HG03159 (cell line): ENCODE data around the gene RIF1.

Experiments
- ATAC-seq: cut with Tn5 transposase; IDR thresholded peaks from one replicate; pipeline ENCODE4 v1.9.1; 2021; ENCODE audit warnings: mild to moderate bottlenecking, moderate library complexity; ENCODE audit not compliant: unreplicated experiment

Gene RIF1

GRCh38 chr2:151498178-151498577 is 88.5 kb downstream of the RIF1 start:
- ATAC-seq, result no peak

- ATAC-seq, result no peak
Observed at GRCh38 chr2:151506170-151506569, 96.5 kb downstream of the RIF1 start.

- no peak for ATAC-seq
Observed at GRCh38 chr2:151508519-151508918, 98.8 kb downstream of the RIF1 start.

- no peak for ATAC-seq
Observed at GRCh38 chr2:151518802-151519201, 109.1 kb downstream of the RIF1 start.

- no peak for ATAC-seq
Observed at GRCh38 chr2:151520976-151521375, 111.3 kb downstream of the RIF1 start.

- no peak for ATAC-seq
Observed at GRCh38 chr2:151522556-151522955, 112.9 kb downstream of the RIF1 start.

- ATAC-seq, result no peak
Observed at GRCh38 chr2:151523850-151524249, 114.1 kb downstream of the RIF1 start.

- ATAC-seq, result no peak
Observed at GRCh38 chr2:151525821-151526373, 116.2 kb downstream of the RIF1 start.

GRCh38 chr2:151526572-151527090 is 116.9 kb downstream of the RIF1 start:
- ATAC-seq, result no peak
